ENCODE measurements around the gene CD3E. TPM values are rescaled to one million over a fixed set of nuclear protein-coding genes. Genes with fewer than 3 reads are reported as not detected.

Gene CD3E
- total RNA-seq, 1 experiment from 2014 or later: 0.39 TPM

DNA sequence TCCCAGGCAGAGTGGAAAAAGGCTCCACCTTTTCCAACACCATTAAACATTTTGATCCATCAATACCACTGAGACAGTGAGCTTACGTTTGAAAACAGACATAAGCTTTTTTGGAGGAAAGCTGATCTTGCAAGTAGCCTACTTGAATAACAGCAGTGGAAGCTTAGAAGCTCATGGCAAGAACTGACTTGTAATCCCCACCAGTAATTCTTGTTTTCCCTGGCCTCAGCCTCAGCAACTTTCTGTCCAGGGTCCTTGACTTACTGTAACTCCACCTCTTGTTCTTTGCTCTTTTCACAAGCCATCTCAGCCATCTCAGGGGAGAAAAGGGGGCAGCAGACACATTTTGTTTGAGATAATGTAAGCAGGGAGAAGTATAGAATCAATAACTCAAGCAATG, 28.1 kb upstream of the CD3E start:
- Histone ChIP-seq H3K36me3 (ENCODE audit: control insufficient read depth, insufficient read depth, low read length) (no peaks in the 10 kb centered on the region), H3K27me3 (replicated peaks; ENCODE audit: control insufficient read depth, insufficient read depth, low read length) (no peaks in the 10 kb centered on the region), H3K4me1 (peaks cover 23% of the 10 kb centered on the region), H3K9me3 (no peaks in the 10 kb centered on the region), H3K4me3 (ENCODE audit: low read depth, low read length) (no peak overlapping the region)
- ChIA-PET CTCF (interaction anchor here (0.9 to 1.3 kb wide), 2 partner anchors 13 to 78 kb away, joined by 3 to 13 read pairs; partner anchors contain the start of gene MPZL2), POLR2A (interaction anchor here (0.7 kb wide), 1 partner anchor 104 kb away, joined by 4 read pairs; no protein-coding TSS in a partner anchor)
- no peaks in the 10 kb centered on the region for H3K36me3 Mint-ChIP-seq (ENCODE audit: insufficient read depth, unreplicated experiment)
- intact Hi-C loops (cut with micrococcal nuclease; ENCODE audit: unreplicated experiment): no loop called here
- H3K4me1 Mint-ChIP-seq (ENCODE audit: low read depth, unreplicated experiment): peaks cover 19% of the 10 kb centered on the region
- BruUV-seq (replicated peaks): no TSS peak
- no peaks in the 10 kb centered on the region for H3K9me3 Mint-ChIP-seq (ENCODE audit: unreplicated experiment)
- no peak for DNase-seq
- H3K4me3 Mint-ChIP-seq (ENCODE audit: unreplicated experiment): no peak overlapping the region
- TF ChIP-seq, protein P1, sequence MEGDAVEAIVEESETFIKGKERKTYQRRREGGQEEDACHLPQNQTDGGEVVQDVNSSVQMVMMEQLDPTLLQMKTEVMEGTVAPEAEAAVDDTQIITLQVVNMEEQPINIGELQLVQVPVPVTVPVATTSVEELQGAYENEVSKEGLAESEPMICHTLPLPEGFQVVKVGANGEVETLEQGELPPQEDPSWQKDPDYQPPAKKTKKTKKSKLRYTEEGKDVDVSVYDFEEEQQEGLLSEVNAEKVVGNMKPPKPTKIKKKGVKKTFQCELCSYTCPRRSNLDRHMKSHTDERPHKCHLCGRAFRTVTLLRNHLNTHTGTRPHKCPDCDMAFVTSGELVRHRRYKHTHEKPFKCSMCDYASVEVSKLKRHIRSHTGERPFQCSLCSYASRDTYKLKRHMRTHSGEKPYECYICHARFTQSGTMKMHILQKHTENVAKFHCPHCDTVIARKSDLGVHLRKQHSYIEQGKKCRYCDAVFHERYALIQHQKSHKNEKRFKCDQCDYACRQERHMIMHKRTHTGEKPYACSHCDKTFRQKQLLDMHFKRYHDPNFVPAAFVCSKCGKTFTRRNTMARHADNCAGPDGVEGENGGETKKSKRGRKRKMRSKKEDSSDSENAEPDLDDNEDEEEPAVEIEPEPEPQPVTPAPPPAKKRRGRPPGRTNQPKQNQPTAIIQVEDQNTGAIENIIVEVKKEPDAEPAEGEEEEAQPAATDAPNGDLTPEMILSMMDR (IDR thresholded peaks at IDR 0.05; ENCODE audit: insufficient read depth in 1 of 2, low read depth in 1 of 2, low read length in 1 of 2, severe bottlenecking in 1 of 2, unreplicated experiment in 1 of 2): no peak
- H3K27ac Mint-ChIP-seq (ENCODE audit: unreplicated experiment): no peak overlapping the region
- no peaks in the 10 kb centered on the region for H3K27me3 Mint-ChIP-seq (ENCODE audit: insufficient read depth, unreplicated experiment)

DNA sequence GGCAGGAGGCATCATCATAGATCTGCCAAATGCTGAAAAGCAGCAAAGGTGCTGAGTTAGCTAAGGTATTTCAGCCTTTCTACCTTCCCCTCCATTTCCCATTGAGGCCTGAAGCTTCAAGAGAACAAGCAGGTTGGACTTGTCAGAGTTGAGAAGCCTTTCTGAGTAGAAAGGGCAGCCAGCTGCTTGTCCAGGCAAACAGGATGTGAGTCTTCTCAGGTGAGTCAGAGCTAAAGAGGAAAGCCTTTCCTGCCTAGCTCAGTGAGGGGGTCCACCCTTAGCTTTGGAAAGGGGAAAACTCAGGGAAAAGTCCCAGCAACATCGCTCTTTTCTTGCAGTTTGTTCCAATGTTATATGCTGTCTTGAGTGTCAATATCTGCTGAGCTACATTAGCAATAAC, 27.2 kb upstream of the CD3E start:
- no peak overlapping the region for H3K4me3 ChIP-seq (ENCODE audit: low read depth, low read length)

DNA sequence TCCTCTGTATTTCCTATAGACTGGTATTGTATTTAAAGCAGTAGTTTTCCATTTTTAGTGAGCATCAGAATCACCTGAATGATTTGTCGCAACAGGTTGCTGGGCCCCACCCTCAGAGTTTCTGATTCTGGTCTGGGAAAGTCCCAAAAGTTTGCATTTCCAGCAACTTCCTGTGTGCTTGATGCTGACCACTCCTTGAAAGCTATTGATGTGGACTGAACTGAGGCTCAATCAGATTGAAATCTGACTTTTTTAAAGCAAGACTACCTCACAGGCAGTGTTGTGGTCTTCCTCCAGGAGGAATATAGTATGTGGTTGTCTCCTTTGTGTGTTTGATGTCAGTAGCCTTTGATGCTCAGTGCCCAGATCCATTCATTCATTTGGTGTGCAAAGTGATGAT, 23.2 kb upstream of the CD3E start:
- no peaks in the 10 kb centered on the region for H3K27me3 ChIP-seq (replicated peaks; ENCODE audit: control insufficient read depth, insufficient read depth, low read length)
- ChIA-PET CTCF (no interaction called here), POLR2A (no interaction called here)
- Mint-ChIP-seq H3K4me3 (ENCODE audit: unreplicated experiment) (no peak overlapping the region), H3K9me3 (ENCODE audit: unreplicated experiment) (no peaks in the 10 kb centered on the region), H3K27me3 (ENCODE audit: insufficient read depth, unreplicated experiment) (no peaks in the 10 kb centered on the region), H3K4me1 (ENCODE audit: low read depth, unreplicated experiment) (peaks cover 5% of the 10 kb centered on the region), H3K27ac (ENCODE audit: unreplicated experiment) (no peak overlapping the region), H3K36me3 (ENCODE audit: insufficient read depth, unreplicated experiment) (no peaks in the 10 kb centered on the region)
- intact Hi-C loops (cut with micrococcal nuclease; ENCODE audit: unreplicated experiment): no loop called here
- no peaks in the 10 kb centered on the region for H3K36me3 ChIP-seq (ENCODE audit: control insufficient read depth, insufficient read depth, low read length)
- TF ChIP-seq, protein P1 (IDR thresholded peaks at IDR 0.05; ENCODE audit: insufficient read depth in 1 of 2, low read depth in 1 of 2, low read length in 1 of 2, severe bottlenecking in 1 of 2, unreplicated experiment in 1 of 2): no peak
- no peak for DNase-seq
- H3K4me3 ChIP-seq (ENCODE audit: low read depth, low read length): no peak overlapping the region
- H3K4me1 ChIP-seq: peaks cover 20% of the 10 kb centered on the region; the same call in 1 of the 2 replicates
- BruUV-seq (replicated peaks): no TSS peak
- H3K9me3 ChIP-seq: no peaks in the 10 kb centered on the region

More for the DNA sequence above, 27.2 kb upstream of the CD3E start:
- H3K9me3 ChIP-seq: no peaks in the 10 kb centered on the region
- CTCF ChIA-PET: interaction anchor here (0.6 to 1.3 kb wide), 7 partner anchors 9 to 79 kb away, joined by 3 to 13 read pairs (median 3); partner anchors contain the start of gene MPZL2
- BruUV-seq (replicated peaks): no TSS peak
- peaks cover 15% of the 10 kb centered on the region for H3K4me1 ChIP-seq
- Mint-ChIP-seq H3K4me3 (ENCODE audit: unreplicated experiment) (no peak overlapping the region), H3K27me3 (ENCODE audit: insufficient read depth, unreplicated experiment) (no peaks in the 10 kb centered on the region), H3K4me1 (ENCODE audit: low read depth, unreplicated experiment) (peaks cover 13% of the 10 kb centered on the region), H3K9me3 (ENCODE audit: unreplicated experiment) (no peaks in the 10 kb centered on the region), H3K36me3 (ENCODE audit: insufficient read depth, unreplicated experiment) (no peaks in the 10 kb centered on the region), H3K27ac (ENCODE audit: unreplicated experiment) (no peak overlapping the region)
- no peaks in the 10 kb centered on the region for H3K27me3 ChIP-seq (replicated peaks; ENCODE audit: control insufficient read depth, insufficient read depth, low read length)
- peak in 1 of 2 experiments; percentile 55 for DNase-seq
- intact Hi-C loops (cut with micrococcal nuclease; ENCODE audit: unreplicated experiment): no loop called here
- TF ChIP-seq, protein P1 (IDR thresholded peaks at IDR 0.05; ENCODE audit: insufficient read depth in 1 of 2, low read depth in 1 of 2, low read length in 1 of 2, severe bottlenecking in 1 of 2, unreplicated experiment in 1 of 2): no peak
- POLR2A ChIA-PET: interaction anchor here (1.0 to 1.1 kb wide), 2 partner anchors 13 to 25 kb away, joined by 5 to 6 read pairs; partner anchors contain the start of genes MPZL2 and MPZL3
- H3K36me3 ChIP-seq (ENCODE audit: control insufficient read depth, insufficient read depth, low read length): no peaks in the 10 kb centered on the region

Measured in Caco-2 (cell line).